Measurements from ENCODE around the gene NR1D2. TPM values are rescaled to one million over a fixed set of nuclear protein-coding genes. Genes with fewer than 3 reads are reported as not detected.

Gene NR1D2
- polyA plus RNA-seq, 3 donors, result 4.1 to 5.4 (median 5.3) TPM

GRCh38 chr3:23953523-23953922, 8.4 kb downstream of the NR1D2 start:
- Histone ChIP-seq H3K9me3 (replicated peaks in 1 of 2; ENCODE audit: control insufficient read depth in 1 of 2, insufficient read depth in 1 of 2, low read length in 2 of 2) (no peaks in the 10 kb centered on the region), H4K20me1 (ENCODE audit: insufficient read depth, low read length) (peaks cover 74% of the 10 kb centered on the region), H3K27ac (ENCODE audit: low read depth in 1 of 2, low read length in 2 of 2) (no peak overlapping the region), H3K27me3 (ENCODE audit: control insufficient read depth in 2 of 2, insufficient read depth in 2 of 2, low read length in 2 of 2) (no peaks in the 10 kb centered on the region), H3K79me2 (ENCODE audit: insufficient read depth, low read length) (peaks cover 18% of the 10 kb centered on the region), H3K4me3 (replicated peaks in 1 of 3; ENCODE audit: low read depth in 2 of 3, low read length in 3 of 3) (no peak overlapping the region), H3K4me2 (replicated peaks; ENCODE audit: extremely low read depth, low read length, poor library complexity, severe bottlenecking) (no peak overlapping the region), H3K9ac (ENCODE audit: insufficient read depth, low read length, poor library complexity, severe bottlenecking) (no peak overlapping the region), H2AFZ (ENCODE audit: insufficient read depth, low read depth, low read length, poor library complexity, severe bottlenecking) (no peak overlapping the region), H3K36me3 (replicated peaks in 1 of 2; ENCODE audit: control insufficient read depth in 1 of 2, insufficient read depth in 2 of 2, low read length in 2 of 2) (peaks cover 0 to 9% of the 10 kb centered on the region in 2 donors), H3K4me1 (ENCODE audit: control insufficient read depth in 1 of 2, insufficient read depth in 2 of 2, low read length in 2 of 2) (peaks cover 13 to 15% of the 10 kb centered on the region in 2 donors)
- WGBS (ENCODE audit: insufficient coverage), result no CpG with 5 or more reads among the region's 1 CpG
- no peaks in the 10 kb centered on the region for H3K27me3 Mint-ChIP-seq (ENCODE audit: low read depth in 3 of 3)
- peaks cover 14 to 25% of the 10 kb centered on the region in 2 donors for H3K36me3 Mint-ChIP-seq
- H3K27ac Mint-ChIP-seq, result peak overlapping the region in 1 of 7 donors; percentile 35
- TF ChIP-seq, protein P1, sequence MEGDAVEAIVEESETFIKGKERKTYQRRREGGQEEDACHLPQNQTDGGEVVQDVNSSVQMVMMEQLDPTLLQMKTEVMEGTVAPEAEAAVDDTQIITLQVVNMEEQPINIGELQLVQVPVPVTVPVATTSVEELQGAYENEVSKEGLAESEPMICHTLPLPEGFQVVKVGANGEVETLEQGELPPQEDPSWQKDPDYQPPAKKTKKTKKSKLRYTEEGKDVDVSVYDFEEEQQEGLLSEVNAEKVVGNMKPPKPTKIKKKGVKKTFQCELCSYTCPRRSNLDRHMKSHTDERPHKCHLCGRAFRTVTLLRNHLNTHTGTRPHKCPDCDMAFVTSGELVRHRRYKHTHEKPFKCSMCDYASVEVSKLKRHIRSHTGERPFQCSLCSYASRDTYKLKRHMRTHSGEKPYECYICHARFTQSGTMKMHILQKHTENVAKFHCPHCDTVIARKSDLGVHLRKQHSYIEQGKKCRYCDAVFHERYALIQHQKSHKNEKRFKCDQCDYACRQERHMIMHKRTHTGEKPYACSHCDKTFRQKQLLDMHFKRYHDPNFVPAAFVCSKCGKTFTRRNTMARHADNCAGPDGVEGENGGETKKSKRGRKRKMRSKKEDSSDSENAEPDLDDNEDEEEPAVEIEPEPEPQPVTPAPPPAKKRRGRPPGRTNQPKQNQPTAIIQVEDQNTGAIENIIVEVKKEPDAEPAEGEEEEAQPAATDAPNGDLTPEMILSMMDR (IDR thresholded peaks at IDR 0.05), result no peak
- no peak overlapping the region for H3K4me3 Mint-ChIP-seq
- peaks cover 15% of the 10 kb centered on the region for H3K4me1 Mint-ChIP-seq
- intact Hi-C loops (cut with micrococcal nuclease), result no loop called here
- DNase-seq, result no peak
- H3K9me3 Mint-ChIP-seq, result peaks cover 0 to 2% (median 0%) of the 10 kb centered on the region in 7 donors

GRCh38 chr3:23954144-23954543, 9.1 kb downstream of the NR1D2 start:
- peak overlapping the region in 1 of 7 donors; percentile 55 for H3K27ac Mint-ChIP-seq
- TF ChIP-seq, protein P1 (IDR thresholded peaks at IDR 0.05), result no peak
- peaks cover 0 to 2% (median 0%) of the 10 kb centered on the region in 7 donors for H3K9me3 Mint-ChIP-seq
- peaks cover 78% of the 10 kb centered on the region for H4K20me1 ChIP-seq (ENCODE audit: insufficient read depth, low read length)
- H3K9me3 ChIP-seq (replicated peaks in 1 of 2; ENCODE audit: control insufficient read depth in 1 of 2, insufficient read depth in 1 of 2, low read length in 2 of 2), result no peaks in the 10 kb centered on the region
- peaks cover 15% of the 10 kb centered on the region for H3K79me2 ChIP-seq (ENCODE audit: insufficient read depth, low read length)
- no peak overlapping the region for H2AFZ ChIP-seq (ENCODE audit: insufficient read depth, low read depth, low read length, poor library complexity, severe bottlenecking)
- WGBS (ENCODE audit: insufficient coverage), result no CpG with 5 or more reads among the region's 5 CpGs
- H3K27me3 ChIP-seq (ENCODE audit: control insufficient read depth in 2 of 2, insufficient read depth in 2 of 2, low read length in 2 of 2), result no peaks in the 10 kb centered on the region
- intact Hi-C loops (cut with micrococcal nuclease), result no loop called here
- peaks cover 13 to 15% of the 10 kb centered on the region in 2 donors for H3K4me1 ChIP-seq (ENCODE audit: control insufficient read depth in 1 of 2, insufficient read depth in 2 of 2, low read length in 2 of 2)
- no peak overlapping the region for H3K4me3 ChIP-seq (replicated peaks in 1 of 3; ENCODE audit: low read depth in 2 of 3, low read length in 3 of 3)
- no peak overlapping the region for H3K9ac ChIP-seq (ENCODE audit: insufficient read depth, low read length, poor library complexity, severe bottlenecking)
- no peak overlapping the region for H3K27ac ChIP-seq (ENCODE audit: low read depth in 1 of 2, low read length in 2 of 2)
- H3K4me3 Mint-ChIP-seq, result no peak overlapping the region
- H3K4me2 ChIP-seq (replicated peaks; ENCODE audit: extremely low read depth, low read length, poor library complexity, severe bottlenecking), result no peak overlapping the region
- no peak for DNase-seq
- peaks cover 0 to 9% of the 10 kb centered on the region in 2 donors for H3K36me3 ChIP-seq (replicated peaks in 1 of 2; ENCODE audit: control insufficient read depth in 1 of 2, insufficient read depth in 2 of 2, low read length in 2 of 2)
- no peaks in the 10 kb centered on the region for H3K27me3 Mint-ChIP-seq (ENCODE audit: low read depth in 3 of 3)
- H3K36me3 Mint-ChIP-seq, result peaks cover 14 to 29% of the 10 kb centered on the region in 2 donors
- H3K4me1 Mint-ChIP-seq, result peaks cover 15% of the 10 kb centered on the region
